Activated CD8-positive, alpha-beta T cell treated with anti-CD3 and anti-CD28 coated beads for 36 hours (primary cell): ENCODE measurements around the gene MAST2. TPM values are rescaled to one million over a fixed set of nuclear protein-coding genes. Genes with fewer than 3 reads are reported as not detected.
"Not testable (repeated sequence)": the region's sequence is repeated elsewhere in the genome, so short reads cannot be mapped to it uniquely, and the experiment has no call there.

Experiments
- ATAC-seq: fragments of 200-7000 bp; cut with Tn5 transposase; one replicate; pipeline ENCODE4 v1.10.0; 2021; ENCODE audit warnings: mild to moderate bottlenecking, moderate library complexity
- CTCF ChIA-PET: fragments of 350-600 bp; sonication (Branson Sonifier 250); formaldehyde crosslinking; loops from one replicate; lab custom pipeline; 2021; ENCODE audit warnings: antibody characterized with exemption; lab: Charles Lee
- POLR2A ChIA-PET: fragments of 350-600 bp; sonication (Branson Sonifier 250); formaldehyde crosslinking; loops from one replicate; lab custom pipeline; 2021; ENCODE audit warnings: antibody characterized with exemption; lab: Charles Lee
- DNase-seq: peaks from one replicate; pipeline ENCODE4 v3.0.0-alpha.2; 2020
- H3K27ac Mint-ChIP-seq: one replicate; pipeline ENCODE4 v1.8.0; 2021; ENCODE audit warnings: mild to moderate bottlenecking, mixed read lengths
- H3K27me3 Mint-ChIP-seq: one replicate; pipeline ENCODE4 v1.8.0; 2021; ENCODE audit warnings: mixed read lengths
- H3K36me3 Mint-ChIP-seq: one replicate; pipeline ENCODE4 v1.8.0; 2021; ENCODE audit warnings: low read depth, mixed read lengths
- H3K4me1 Mint-ChIP-seq: one replicate; pipeline ENCODE4 v1.8.0; 2021; ENCODE audit warnings: low read depth, mixed read lengths
- H3K4me3 Mint-ChIP-seq: one replicate; pipeline ENCODE4 v1.8.0; 2021; ENCODE audit warnings: mild to moderate bottlenecking, moderate library complexity, mixed read lengths
- H3K9me3 Mint-ChIP-seq: one replicate; pipeline ENCODE4 v1.8.0; 2021; ENCODE audit warnings: mixed read lengths
- CTCF ChIP-seq: fragments of 200-600 bp; IDR thresholded peaks from one replicate; pipeline ENCODE4 v1.8.0; 2022; ENCODE audit warnings: antibody characterized with exemption, mild to moderate bottlenecking
- intact Hi-C: fragments of 100-400 bp; cut with micrococcal nuclease; formaldehyde crosslinking; loops from one replicate; pipeline ENCODE4 v1.10.0; 2022
- total RNA-seq, 2 experiments: library from RNA; stranded (reverse); gene quantifications; one replicate each; pipeline ENCODE4 v1.2.3, GENCODE V29; 2021

The MAST2 gene
- total RNA-seq, 2 experiments from 2014 or later = 18.2 to 19.5 TPM

GRCh38 chr1:45868861-45869260, 65.4 kb downstream of the MAST2 start:
- no peak overlapping the region for H3K4me3 Mint-ChIP-seq
- DNase-seq (no peak), ATAC-seq (no peak)
- peaks cover 9% of the 10 kb centered on the region for H3K4me1 Mint-ChIP-seq
- CTCF ChIA-PET = interaction anchor here (1.1 kb wide), 1 partner anchor 15 kb away, joined by 3 read pairs; no protein-coding TSS in a partner anchor
- intact Hi-C loops = no loop called here
- TF ChIP-seq CTCF = no peak
- no peaks in the 10 kb centered on the region for H3K36me3 Mint-ChIP-seq
- H3K9me3 Mint-ChIP-seq = no peaks in the 10 kb centered on the region
- no peak overlapping the region for H3K27ac Mint-ChIP-seq
- H3K27me3 Mint-ChIP-seq = no peaks in the 10 kb centered on the region
- POLR2A ChIA-PET = interaction anchor here (0.6 kb wide), 1 partner anchor 53 kb away, joined by 3 read pairs; no protein-coding TSS in a partner anchor

GRCh38 chr1:45870500-45870899, 67.1 kb downstream of the MAST2 start:
- Mint-ChIP-seq H3K4me1 (peaks cover 9% of the 10 kb centered on the region), H3K36me3 (no peaks in the 10 kb centered on the region), H3K27me3 (no peaks in the 10 kb centered on the region), H3K4me3 (no peak overlapping the region), H3K9me3 (no peaks in the 10 kb centered on the region), H3K27ac (no peak overlapping the region)
- intact Hi-C loops = no loop called here
- TF ChIP-seq CTCF = no peak
- DNase-seq = no peak
- no peak for ATAC-seq
- ChIA-PET POLR2A (no interaction called here), CTCF (no interaction called here)

- ATAC-seq, CTCF ChIA-PET, DNase-seq, H3K27me3 Mint-ChIP-seq, H3K4me3 Mint-ChIP-seq, POLR2A ChIA-PET, H3K4me1 Mint-ChIP-seq, H3K27ac Mint-ChIP-seq, H3K9me3 Mint-ChIP-seq, intact Hi-C loops, H3K36me3 Mint-ChIP-seq: not testable (repeated sequence)
These were observed 68.9 kb downstream of the MAST2 start for GRCh38 chr1:45872173-45872801.

- no peaks in the 10 kb centered on the region for H3K36me3 Mint-ChIP-seq
- DNase-seq (no peak), ATAC-seq (no peak)
- TF ChIP-seq CTCF = no peak
- no peaks in the 10 kb centered on the region for H3K27me3 Mint-ChIP-seq
- no peaks in the 10 kb centered on the region for H3K9me3 Mint-ChIP-seq
- H3K27ac Mint-ChIP-seq = no peak overlapping the region
- H3K4me1 Mint-ChIP-seq = no peaks in the 10 kb centered on the region
- POLR2A ChIA-PET = interaction anchor here (0.5 to 0.6 kb wide), 2 partner anchors 159 to 725 kb away, joined by 3 read pairs; no protein-coding TSS in a partner anchor
- CTCF ChIA-PET = no interaction called here
- intact Hi-C loops = no loop called here
- no peak overlapping the region for H3K4me3 Mint-ChIP-seq
These were observed 72.7 kb downstream of the MAST2 start for GRCh38 chr1:45876000-45876617.

- TF ChIP-seq CTCF = no peak
- no peak for ATAC-seq
- ChIA-PET POLR2A (no interaction called here), CTCF (no interaction called here)
- H3K9me3 Mint-ChIP-seq = no peaks in the 10 kb centered on the region
- H3K4me1 Mint-ChIP-seq = no peaks in the 10 kb centered on the region
- intact Hi-C loops = no loop called here
- H3K4me3 Mint-ChIP-seq = no peak overlapping the region
- H3K27me3 Mint-ChIP-seq = no peaks in the 10 kb centered on the region
- H3K27ac Mint-ChIP-seq = no peak overlapping the region
- DNase-seq = no peak
- H3K36me3 Mint-ChIP-seq = no peaks in the 10 kb centered on the region
These were observed 73.9 kb downstream of the MAST2 start for GRCh38 chr1:45877264-45877663.
